ENCODE data around the gene GPC5.

Gene GPC5

GRCh38 chr13:92164822-92165221, 766.4 kb downstream of the GPC5 start:
- no peaks in the 10 kb centered on the region for H3K36me3 ChIP-seq (ENCODE audit: control insufficient read depth in 1 of 2, insufficient read depth in 2 of 2, low read depth in 1 of 2, low read length in 2 of 2)
- no peak overlapping the region for H3K23ac ChIP-seq (ENCODE audit: low read length in 2 of 2)
- H3K27ac ChIP-seq (ENCODE audit: low read length, poor library complexity, severe bottlenecking), result no peak overlapping the region
- no peak overlapping the region for H2BK5ac ChIP-seq (ENCODE audit: low read depth, low read length, poor library complexity, severe bottlenecking)
- no peak overlapping the region for H3K4me3 ChIP-seq (ENCODE audit: insufficient read depth in 1 of 2, low read depth in 1 of 2, low read length in 2 of 2)
- DNase-seq, result no peak
- no peaks in the 10 kb centered on the region for H3K4me1 ChIP-seq (ENCODE audit: control insufficient read depth, insufficient read depth, low read depth, low read length)
- H2AFZ ChIP-seq (ENCODE audit: low read depth, low read length), result no peak overlapping the region
- no peak overlapping the region for H4K8ac ChIP-seq (ENCODE audit: low read length)
- no peak overlapping the region for H3K4me2 ChIP-seq (ENCODE audit: low read length, poor library complexity, severe bottlenecking)
- no peak overlapping the region for H3K9ac ChIP-seq (ENCODE audit: low read length)
- no peak overlapping the region for H2BK15ac ChIP-seq (ENCODE audit: low read depth, poor library complexity, severe bottlenecking)
- H2AK5ac ChIP-seq (ENCODE audit: low read length, severe bottlenecking), result no peak overlapping the region
- H2BK12ac ChIP-seq (ENCODE audit: low read length in 2 of 2), result no peak overlapping the region
- H3K4ac ChIP-seq (ENCODE audit: low read depth in 1 of 2, low read length in 2 of 2), result no peak overlapping the region
- no peaks in the 10 kb centered on the region for H3K9me3 ChIP-seq (ENCODE audit: control insufficient read depth, low read length)
- 80% methylated on average over 5 of the region's 5 CpGs for WGBS
- H3K79me1 ChIP-seq (replicated peaks; ENCODE audit: low read length, poor library complexity, severe bottlenecking), result no peaks in the 10 kb centered on the region
- H3K27me3 ChIP-seq (ENCODE audit: control insufficient read depth in 1 of 2, insufficient read depth in 1 of 2, low read length in 2 of 2), result no peaks in the 10 kb centered on the region
- no peak overlapping the region for H2BK120ac ChIP-seq (ENCODE audit: low read depth, low read length)
- no peak overlapping the region for H4K91ac ChIP-seq (ENCODE audit: low read length)
- no peak overlapping the region for H3K18ac ChIP-seq (ENCODE audit: low read depth in 1 of 2, low read length in 2 of 2)
- no peak overlapping the region for H3K14ac ChIP-seq (ENCODE audit: low read length in 2 of 2)

- H2BK120ac ChIP-seq (ENCODE audit: low read depth, low read length), result no peak overlapping the region
- no peak overlapping the region for H4K8ac ChIP-seq (ENCODE audit: low read length)
- no peak overlapping the region for H3K4ac ChIP-seq (ENCODE audit: low read depth in 1 of 2, low read length in 2 of 2)
- H3K14ac ChIP-seq (ENCODE audit: low read length in 2 of 2), result no peak overlapping the region
- H3K18ac ChIP-seq (ENCODE audit: low read depth in 1 of 2, low read length in 2 of 2), result no peak overlapping the region
- H2BK12ac ChIP-seq (ENCODE audit: low read length in 2 of 2), result no peak overlapping the region
- no peaks in the 10 kb centered on the region for H3K4me1 ChIP-seq (ENCODE audit: control insufficient read depth, insufficient read depth, low read depth, low read length)
- no peak overlapping the region for H2AFZ ChIP-seq (ENCODE audit: low read depth, low read length)
- no peaks in the 10 kb centered on the region for H3K9me3 ChIP-seq (ENCODE audit: control insufficient read depth, low read length)
- H3K79me1 ChIP-seq (replicated peaks; ENCODE audit: low read length, poor library complexity, severe bottlenecking), result no peaks in the 10 kb centered on the region
- no peak overlapping the region for H4K91ac ChIP-seq (ENCODE audit: low read length)
- no peaks in the 10 kb centered on the region for H3K27me3 ChIP-seq (ENCODE audit: control insufficient read depth in 1 of 2, insufficient read depth in 1 of 2, low read length in 2 of 2)
- no peak overlapping the region for H3K4me2 ChIP-seq (ENCODE audit: low read length, poor library complexity, severe bottlenecking)
- H2AK5ac ChIP-seq (ENCODE audit: low read length, severe bottlenecking), result no peak overlapping the region
- H3K4me3 ChIP-seq (ENCODE audit: insufficient read depth in 1 of 2, low read depth in 1 of 2, low read length in 2 of 2), result peak overlapping the region in 1 of 2 experiments; percentile 31
- no peak for DNase-seq
- no peak overlapping the region for H2BK15ac ChIP-seq (ENCODE audit: low read depth, poor library complexity, severe bottlenecking)
- peak overlapping the region; percentile 54 for H3K9ac ChIP-seq (ENCODE audit: low read length)
- no peak overlapping the region for H3K23ac ChIP-seq (ENCODE audit: low read length in 2 of 2)
- H3K27ac ChIP-seq (ENCODE audit: low read length, poor library complexity, severe bottlenecking), result no peak overlapping the region
- no peak overlapping the region for H2BK5ac ChIP-seq (ENCODE audit: low read depth, low read length, poor library complexity, severe bottlenecking)
- no CpG with 5 or more reads among the region's 1 CpG for WGBS
- H3K36me3 ChIP-seq (ENCODE audit: control insufficient read depth in 1 of 2, insufficient read depth in 2 of 2, low read depth in 1 of 2, low read length in 2 of 2), result no peaks in the 10 kb centered on the region
Measured at GRCh38 chr13:92172191-92172590, 773.8 kb downstream of the GPC5 start.

GRCh38 chr13:92173254-92173653, 774.8 kb downstream of the GPC5 start:
- no peak overlapping the region for H3K4ac ChIP-seq (ENCODE audit: low read depth in 1 of 2, low read length in 2 of 2)
- WGBS, result 93% methylated on average over 2 of the region's 2 CpGs

GRCh38 chr13:92175330-92175729, 776.9 kb downstream of the GPC5 start:
- Histone ChIP-seq H3K14ac (ENCODE audit: low read length in 2 of 2) (no peak overlapping the region), H3K4me2 (ENCODE audit: low read length, poor library complexity, severe bottlenecking) (no peak overlapping the region), H3K79me1 (replicated peaks; ENCODE audit: low read length, poor library complexity, severe bottlenecking) (no peaks in the 10 kb centered on the region), H2BK5ac (ENCODE audit: low read depth, low read length, poor library complexity, severe bottlenecking) (no peak overlapping the region), H2BK15ac (ENCODE audit: low read depth, poor library complexity, severe bottlenecking) (no peak overlapping the region), H4K91ac (ENCODE audit: low read length) (no peak overlapping the region), H3K9me3 (ENCODE audit: control insufficient read depth, low read length) (no peaks in the 10 kb centered on the region), H4K8ac (ENCODE audit: low read length) (no peak overlapping the region), H2AFZ (ENCODE audit: low read depth, low read length) (no peak overlapping the region), H2BK12ac (ENCODE audit: low read length in 2 of 2) (no peak overlapping the region), H3K18ac (ENCODE audit: low read depth in 1 of 2, low read length in 2 of 2) (no peak overlapping the region), H3K27me3 (ENCODE audit: control insufficient read depth in 1 of 2, insufficient read depth in 1 of 2, low read length in 2 of 2) (no peaks in the 10 kb centered on the region), H3K9ac (ENCODE audit: low read length) (peak overlapping the region; percentile 47), H3K4me3 (ENCODE audit: insufficient read depth in 1 of 2, low read depth in 1 of 2, low read length in 2 of 2) (peak overlapping the region in 1 of 2 experiments; percentile 38), H3K36me3 (ENCODE audit: control insufficient read depth in 1 of 2, insufficient read depth in 2 of 2, low read depth in 1 of 2, low read length in 2 of 2) (no peaks in the 10 kb centered on the region), H3K23ac (ENCODE audit: low read length in 2 of 2) (no peak overlapping the region), H2AK5ac (ENCODE audit: low read length, severe bottlenecking) (no peak overlapping the region), H2BK120ac (ENCODE audit: low read depth, low read length) (no peak overlapping the region), H3K4ac (ENCODE audit: low read depth in 1 of 2, low read length in 2 of 2) (no peak overlapping the region), H3K4me1 (ENCODE audit: control insufficient read depth, insufficient read depth, low read depth, low read length) (no peaks in the 10 kb centered on the region), H3K27ac (ENCODE audit: low read length, poor library complexity, severe bottlenecking) (no peak overlapping the region)
- WGBS, result 25% methylated on average over 1 of the region's 4 CpGs
- DNase-seq, result peak; percentile 79

More at GRCh38 chr13:92173254-92173653, 774.8 kb downstream of the GPC5 start:
- no peak for DNase-seq
- no peaks in the 10 kb centered on the region for H3K27me3 ChIP-seq (ENCODE audit: control insufficient read depth in 1 of 2, insufficient read depth in 1 of 2, low read length in 2 of 2)
- no peak overlapping the region for H3K23ac ChIP-seq (ENCODE audit: low read length in 2 of 2)
- H4K8ac ChIP-seq (ENCODE audit: low read length), result no peak overlapping the region
- no peak overlapping the region for H3K4me2 ChIP-seq (ENCODE audit: low read length, poor library complexity, severe bottlenecking)
- H2BK15ac ChIP-seq (ENCODE audit: low read depth, poor library complexity, severe bottlenecking), result no peak overlapping the region
- no peak overlapping the region for H2AFZ ChIP-seq (ENCODE audit: low read depth, low read length)
- no peaks in the 10 kb centered on the region for H3K9me3 ChIP-seq (ENCODE audit: control insufficient read depth, low read length)
- no peaks in the 10 kb centered on the region for H3K4me1 ChIP-seq (ENCODE audit: control insufficient read depth, insufficient read depth, low read depth, low read length)
- H3K36me3 ChIP-seq (ENCODE audit: control insufficient read depth in 1 of 2, insufficient read depth in 2 of 2, low read depth in 1 of 2, low read length in 2 of 2), result no peaks in the 10 kb centered on the region
- H3K9ac ChIP-seq (ENCODE audit: low read length), result no peak overlapping the region
- no peak overlapping the region for H3K18ac ChIP-seq (ENCODE audit: low read depth in 1 of 2, low read length in 2 of 2)
- no peak overlapping the region for H4K91ac ChIP-seq (ENCODE audit: low read length)
- no peak overlapping the region for H2AK5ac ChIP-seq (ENCODE audit: low read length, severe bottlenecking)
- no peak overlapping the region for H2BK12ac ChIP-seq (ENCODE audit: low read length in 2 of 2)
- no peak overlapping the region for H3K27ac ChIP-seq (ENCODE audit: low read length, poor library complexity, severe bottlenecking)
- H3K14ac ChIP-seq (ENCODE audit: low read length in 2 of 2), result no peak overlapping the region
- H3K4me3 ChIP-seq (ENCODE audit: insufficient read depth in 1 of 2, low read depth in 1 of 2, low read length in 2 of 2), result no peak overlapping the region
- H2BK5ac ChIP-seq (ENCODE audit: low read depth, low read length, poor library complexity, severe bottlenecking), result no peak overlapping the region
- no peaks in the 10 kb centered on the region for H3K79me1 ChIP-seq (replicated peaks; ENCODE audit: low read length, poor library complexity, severe bottlenecking)
- no peak overlapping the region for H2BK120ac ChIP-seq (ENCODE audit: low read depth, low read length)
